AML-193 (cell line): ENCODE measurements around the gene CDK12.
A peak's percentile ranks its signal among the peaks of the same experiment; 100 is the strongest.
"Not testable (repeated sequence)": the region's sequence is repeated elsewhere in the genome, so short reads cannot be mapped to it uniquely, and the experiment has no call there.

Experiments
- DNase-seq, 2 experiments: peaks; one replicate each; lab custom pipeline; 2025; lab: John Stamatoyannopoulos, UW

CDK12 gene

DNA sequence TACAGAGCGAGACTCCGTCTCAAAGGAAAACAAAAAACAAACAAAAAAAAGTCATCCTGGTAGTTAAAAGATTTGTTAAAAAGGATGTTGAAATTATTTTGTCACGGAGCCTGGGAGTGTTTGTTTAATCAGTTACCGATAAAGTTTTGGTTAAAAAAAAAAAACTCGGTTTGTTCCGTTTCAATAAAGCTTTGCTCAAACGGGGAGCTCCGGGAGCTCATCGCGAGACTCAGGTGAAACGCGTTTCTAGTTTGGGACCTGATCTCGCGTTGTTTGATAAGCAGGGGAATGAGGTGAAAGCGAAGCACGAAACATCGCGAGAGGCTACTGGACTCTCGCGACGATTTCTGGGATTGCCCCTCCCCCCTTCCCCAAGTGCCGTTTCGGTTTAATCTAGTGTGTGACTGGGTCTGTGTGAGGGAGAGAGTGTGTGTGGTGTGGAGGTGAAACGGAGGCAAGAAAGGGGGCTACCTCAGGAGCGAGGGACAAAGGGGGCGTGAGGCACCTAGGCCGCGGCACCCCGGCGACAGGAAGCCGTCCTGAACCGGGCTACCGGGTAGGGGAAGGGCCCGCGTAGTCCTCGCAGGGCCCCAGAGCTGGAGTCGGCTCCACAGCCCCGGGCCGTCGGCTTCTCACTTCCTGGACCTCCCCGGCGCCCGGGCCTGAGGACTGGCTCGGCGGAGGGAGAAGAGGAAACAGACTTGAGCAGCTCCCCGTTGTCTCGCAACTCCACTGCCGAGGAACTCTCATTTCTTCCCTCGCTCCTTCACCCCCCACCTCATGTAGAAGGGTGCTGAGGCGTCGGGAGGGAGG lies at the start of gene CDK12:
Gene CDK12, plus strand, starts transcription at position 374 of the 813 bp plus-strand sequence. CDS start 586 bp downstream, outside the sequence.
- peak; percentile 99 to 100 for DNase-seq

DNA sequence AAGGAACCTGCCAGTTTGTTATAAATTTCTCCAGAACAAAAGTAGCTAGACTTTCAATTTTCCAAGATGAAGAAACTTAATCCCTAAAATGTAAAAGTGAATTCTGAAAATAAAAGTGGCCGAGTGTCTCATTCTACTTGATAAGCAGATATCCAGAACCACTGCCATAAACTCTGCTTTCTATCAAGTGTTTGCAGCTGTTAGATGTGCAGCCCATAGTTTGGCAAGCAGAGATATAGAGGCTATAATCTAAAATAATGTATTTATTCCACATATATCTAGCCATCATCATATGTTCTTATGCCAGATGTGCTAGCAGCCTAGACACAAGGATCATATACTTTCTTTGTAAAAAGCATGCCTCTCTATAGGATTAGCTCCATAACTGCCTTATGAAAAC lies 45.1 kb upstream of the CDK12 start:
- DNase-seq, result no peak

DNA sequence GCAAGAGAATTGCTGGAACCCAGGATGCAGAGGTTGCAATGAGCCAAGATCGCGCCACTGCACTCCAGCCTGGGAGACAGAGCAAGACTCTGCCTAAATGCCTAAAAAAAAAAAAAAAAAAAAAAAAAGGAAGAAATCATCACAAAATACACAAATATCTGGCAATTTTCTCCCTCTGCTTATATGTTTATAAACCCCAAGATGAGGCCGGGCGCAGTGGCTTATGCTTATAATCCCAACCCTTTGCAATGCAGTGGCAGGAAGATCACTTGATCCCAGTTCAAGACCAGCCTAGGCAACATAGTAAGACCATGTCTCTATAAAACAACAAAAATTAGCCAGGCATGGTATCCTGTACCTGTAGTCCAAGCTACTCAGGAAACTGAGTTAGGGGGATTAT lies 31.7 kb upstream of the CDK12 start:
- no peak for DNase-seq

DNA sequence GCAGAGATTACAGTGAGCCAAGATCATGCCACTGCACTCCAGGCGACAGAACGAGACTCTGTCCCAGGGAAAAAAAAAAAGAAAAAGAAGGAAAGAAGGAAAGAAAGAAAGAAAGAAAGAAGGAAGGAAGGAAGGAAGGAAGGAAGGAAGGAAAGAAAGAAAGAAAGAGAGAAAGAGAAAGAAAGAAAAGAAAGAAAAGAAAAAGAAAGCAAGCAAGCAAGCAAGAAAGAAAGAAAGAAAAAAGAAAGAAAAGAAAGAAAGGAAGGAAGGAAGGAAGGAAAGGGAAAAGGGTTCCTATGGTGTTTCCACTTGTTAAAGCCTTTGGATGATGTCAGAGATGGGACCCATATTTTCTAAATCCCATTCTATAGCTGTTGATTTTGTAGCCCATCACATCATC lies 21.4 kb upstream of the CDK12 start:
- not testable (repeated sequence) for DNase-seq

DNA sequence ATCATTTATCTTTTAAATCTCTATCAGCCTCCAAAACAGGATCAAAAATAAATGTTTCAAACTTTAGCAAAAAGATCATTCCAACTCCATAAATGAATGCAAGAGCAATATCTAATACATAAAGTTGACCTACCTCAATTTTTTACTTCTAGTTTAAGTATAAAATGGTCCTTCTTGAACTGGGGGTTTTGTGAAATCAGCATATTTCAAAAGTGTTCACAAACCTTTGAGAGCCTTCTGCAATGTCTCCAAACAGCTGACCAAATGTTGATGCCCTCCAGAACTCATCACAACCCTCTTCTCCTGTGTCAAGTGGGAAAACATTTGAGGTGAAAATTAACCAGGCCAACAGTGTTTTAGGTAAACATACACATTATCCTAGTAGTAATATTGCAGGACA lies 18.0 kb upstream of the CDK12 start:
- no peak for DNase-seq

DNA sequence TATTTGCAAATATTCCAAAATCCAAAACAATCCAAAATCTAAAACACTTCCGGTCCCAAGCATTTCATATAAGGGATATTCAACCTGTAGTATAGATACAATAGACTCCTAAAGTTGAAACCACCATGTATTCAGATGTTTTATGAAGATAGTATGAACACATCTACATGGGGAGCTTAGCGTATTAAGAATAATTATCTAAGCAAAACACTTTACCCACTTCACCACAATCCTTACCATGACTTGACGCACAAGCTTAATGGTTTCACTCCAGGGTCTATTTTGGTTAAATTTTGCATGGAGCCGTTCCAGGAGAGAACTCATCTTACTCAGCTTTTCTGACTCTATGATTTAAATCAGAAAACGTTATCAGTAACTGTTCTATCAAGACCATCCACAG lies 13.7 kb upstream of the CDK12 start:
- no peak for DNase-seq

DNA sequence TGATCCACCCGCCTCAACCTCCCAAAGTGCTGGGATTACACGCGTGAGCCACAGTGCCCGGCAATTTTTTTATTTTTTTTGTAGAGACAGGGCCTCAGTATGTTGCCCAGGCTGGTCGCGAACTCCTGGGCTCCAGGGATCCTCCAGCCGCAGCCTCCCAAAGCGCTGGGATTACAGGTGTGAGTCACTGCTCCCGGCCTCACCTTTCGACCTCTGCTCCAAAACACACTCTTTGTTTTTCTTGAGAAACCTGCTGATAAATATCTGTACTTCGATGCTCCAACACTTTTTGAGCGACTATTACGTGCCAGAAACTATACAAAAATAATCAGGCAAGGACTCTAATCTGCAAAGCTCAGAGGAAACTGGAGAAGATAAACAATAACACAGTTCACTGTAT lies 11.2 kb upstream of the CDK12 start:
- no peak for DNase-seq

DNA sequence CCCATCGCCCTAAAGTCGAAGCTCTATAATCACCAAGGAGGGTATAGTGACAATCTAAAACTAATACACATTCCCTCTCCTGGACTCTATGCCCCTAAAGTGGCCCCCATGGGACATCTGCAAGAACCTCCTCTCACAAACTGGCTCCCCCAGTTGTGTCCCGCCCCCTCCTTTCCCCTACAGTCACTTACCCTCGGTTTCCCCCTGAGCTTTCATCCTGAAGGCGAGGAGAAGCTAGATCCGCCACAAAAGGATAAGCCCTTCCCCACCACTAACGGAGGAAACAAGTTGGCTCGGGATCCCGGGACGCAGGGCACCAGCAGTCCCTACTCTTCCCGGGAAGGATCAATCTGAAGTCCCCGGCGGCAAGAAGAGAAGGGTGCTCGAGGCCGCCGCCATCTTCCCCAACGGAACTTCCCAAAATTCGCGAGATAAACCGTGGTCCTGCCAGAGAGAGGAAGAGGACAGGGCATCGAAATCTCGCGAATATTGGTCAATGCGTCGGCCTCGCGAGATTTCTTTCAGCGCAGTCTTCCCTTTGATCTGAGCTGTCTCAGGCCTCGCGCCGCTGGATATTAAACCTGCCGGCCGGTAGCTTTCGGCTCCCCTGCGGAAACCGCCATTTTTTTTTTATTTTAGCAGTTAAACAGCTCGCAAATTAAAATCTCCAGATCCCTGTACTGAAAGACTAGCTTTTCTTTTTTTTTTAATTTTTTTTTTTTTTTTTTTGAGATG lies 10.3 kb upstream of the CDK12 start, which contains the start of gene MED1:
Gene MED1, minus strand, starts transcription at position 417 of the 735 bp plus-strand sequence. Its CDS starts 201 bp downstream, at position 216.
- DNase-seq, result peak; percentile 99 to 100

DNA sequence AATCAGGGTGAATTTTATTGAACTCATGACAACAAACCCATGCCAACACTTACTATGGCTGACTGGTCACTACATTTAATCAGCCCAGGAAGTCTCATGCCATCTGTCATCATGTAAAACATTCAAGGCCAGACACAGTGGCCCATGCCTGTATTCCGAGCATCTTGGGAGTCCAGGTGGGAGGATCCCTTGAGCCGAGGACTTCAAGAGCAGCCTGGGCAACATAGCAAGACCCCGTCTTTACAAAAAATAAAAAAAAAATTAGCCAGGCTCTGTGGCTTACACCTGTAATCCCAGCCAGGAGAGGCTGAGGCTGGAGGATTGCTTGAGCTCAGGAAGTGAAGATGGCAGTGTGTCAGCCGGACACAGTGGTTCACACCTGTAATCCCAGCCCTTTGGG lies 5.4 kb upstream of the CDK12 start:
- DNase-seq, result no peak

DNA sequence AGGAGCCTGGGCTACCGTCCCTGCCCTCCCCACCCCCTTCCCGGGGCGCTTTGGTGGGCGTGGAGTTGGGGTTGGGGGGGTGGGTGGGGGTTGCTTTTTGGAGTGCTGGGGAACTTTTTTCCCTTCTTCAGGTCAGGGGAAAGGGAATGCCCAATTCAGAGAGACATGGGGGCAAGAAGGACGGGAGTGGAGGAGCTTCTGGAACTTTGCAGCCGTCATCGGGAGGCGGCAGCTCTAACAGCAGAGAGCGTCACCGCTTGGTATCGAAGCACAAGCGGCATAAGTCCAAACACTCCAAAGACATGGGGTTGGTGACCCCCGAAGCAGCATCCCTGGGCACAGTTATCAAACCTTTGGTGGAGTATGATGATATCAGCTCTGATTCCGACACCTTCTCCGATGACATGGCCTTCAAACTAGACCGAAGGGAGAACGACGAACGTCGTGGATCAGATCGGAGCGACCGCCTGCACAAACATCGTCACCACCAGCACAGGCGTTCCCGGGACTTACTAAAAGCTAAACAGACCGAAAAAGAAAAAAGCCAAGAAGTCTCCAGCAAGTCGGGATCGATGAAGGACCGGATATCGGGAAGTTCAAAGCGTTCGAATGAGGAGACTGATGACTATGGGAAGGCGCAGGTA lies 762 bp downstream of the CDK12 start:
- DNase-seq, result peak in 1 of 2 experiments; percentile 42

DNA sequence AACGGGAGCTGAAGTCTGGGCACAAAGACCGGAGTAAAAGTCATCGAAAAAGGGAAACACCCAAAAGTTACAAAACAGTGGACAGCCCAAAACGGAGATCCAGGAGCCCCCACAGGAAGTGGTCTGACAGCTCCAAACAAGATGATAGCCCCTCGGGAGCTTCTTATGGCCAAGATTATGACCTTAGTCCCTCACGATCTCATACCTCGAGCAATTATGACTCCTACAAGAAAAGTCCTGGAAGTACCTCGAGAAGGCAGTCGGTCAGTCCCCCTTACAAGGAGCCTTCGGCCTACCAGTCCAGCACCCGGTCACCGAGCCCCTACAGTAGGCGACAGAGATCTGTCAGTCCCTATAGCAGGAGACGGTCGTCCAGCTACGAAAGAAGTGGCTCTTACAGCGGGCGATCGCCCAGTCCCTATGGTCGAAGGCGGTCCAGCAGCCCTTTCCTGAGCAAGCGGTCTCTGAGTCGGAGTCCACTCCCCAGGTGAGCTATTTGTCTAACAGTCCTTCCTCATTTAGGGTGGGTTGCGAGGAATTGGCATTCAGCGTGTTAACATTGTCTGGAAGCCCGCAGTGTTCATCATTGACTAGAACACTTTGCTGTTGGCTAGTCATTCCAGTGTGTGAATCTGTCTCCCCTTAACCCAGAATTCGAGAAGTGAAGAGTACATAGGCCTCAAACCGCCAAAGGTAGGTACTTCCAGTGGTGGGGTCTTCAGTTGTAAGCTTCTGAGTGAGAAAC lies 1.5 kb downstream of the CDK12 start:
- DNase-seq, result peak; percentile 21 to 34

DNA sequence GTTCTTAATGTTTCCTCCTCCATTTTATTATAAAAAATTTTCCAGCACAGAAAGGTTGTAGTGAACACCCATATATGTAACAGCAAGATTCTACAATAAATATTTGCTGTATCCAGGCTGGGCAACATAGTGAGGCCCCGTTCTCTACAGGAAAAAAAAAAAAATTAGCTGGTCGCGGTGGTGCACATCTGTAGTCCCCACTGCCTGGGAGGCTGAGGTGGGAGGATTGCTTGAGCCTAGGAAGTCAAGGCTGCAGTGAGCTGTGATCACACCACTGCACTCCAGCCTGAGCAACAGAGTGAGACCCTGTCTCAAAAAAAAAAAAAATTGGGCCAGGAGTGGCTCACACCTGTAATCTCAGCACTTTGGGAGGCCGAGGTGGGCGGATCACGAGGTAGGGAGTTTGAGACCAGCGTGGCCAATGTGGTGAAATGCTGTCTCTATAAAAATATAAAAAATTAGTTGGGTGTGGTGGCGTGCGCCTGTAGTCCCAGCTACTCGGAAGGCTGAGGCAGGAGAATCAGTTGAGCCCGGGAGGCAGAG lies 3.4 kb downstream of the CDK12 start:
- not testable (repeated sequence) for DNase-seq

DNA sequence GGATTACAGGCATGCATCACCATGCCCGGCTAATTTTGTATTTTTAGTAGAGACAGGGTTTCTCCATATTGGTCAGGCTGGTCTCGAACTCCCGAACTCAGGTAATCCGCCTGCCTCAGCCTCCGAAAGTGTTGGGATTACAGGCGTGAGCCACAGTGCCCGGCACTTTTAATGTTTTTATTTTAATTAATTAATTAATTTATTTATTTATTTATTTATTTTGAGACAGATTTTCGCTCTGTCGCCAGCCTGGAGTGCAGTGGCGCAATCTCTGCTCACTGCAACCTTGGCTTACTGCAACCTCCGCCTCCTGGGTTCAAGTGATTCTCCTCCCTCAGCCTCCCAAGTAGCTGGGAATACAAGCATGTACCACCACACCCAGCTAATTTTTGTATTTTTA lies 7.3 kb downstream of the CDK12 start:
- not testable (repeated sequence) for DNase-seq

DNA sequence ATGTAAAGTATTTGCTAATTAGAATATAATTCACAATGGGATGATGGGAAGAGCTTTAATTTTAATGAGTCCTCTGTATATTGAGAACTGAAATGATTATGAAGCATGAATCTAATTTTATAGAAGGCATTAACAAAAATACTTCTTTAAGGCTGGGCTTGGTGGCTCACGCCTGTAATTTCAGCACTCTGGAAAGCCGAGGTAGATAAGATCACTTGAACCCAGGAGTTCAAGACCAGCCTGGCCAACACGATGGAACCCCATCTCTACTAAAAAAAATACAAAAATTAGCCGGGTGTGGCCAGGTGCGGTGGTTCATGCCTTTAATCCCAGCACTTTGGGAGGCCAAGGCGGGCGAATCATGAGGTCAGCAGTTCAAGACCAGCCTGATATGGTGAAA lies 12.0 kb downstream of the CDK12 start:
- DNase-seq, result no peak

DNA sequence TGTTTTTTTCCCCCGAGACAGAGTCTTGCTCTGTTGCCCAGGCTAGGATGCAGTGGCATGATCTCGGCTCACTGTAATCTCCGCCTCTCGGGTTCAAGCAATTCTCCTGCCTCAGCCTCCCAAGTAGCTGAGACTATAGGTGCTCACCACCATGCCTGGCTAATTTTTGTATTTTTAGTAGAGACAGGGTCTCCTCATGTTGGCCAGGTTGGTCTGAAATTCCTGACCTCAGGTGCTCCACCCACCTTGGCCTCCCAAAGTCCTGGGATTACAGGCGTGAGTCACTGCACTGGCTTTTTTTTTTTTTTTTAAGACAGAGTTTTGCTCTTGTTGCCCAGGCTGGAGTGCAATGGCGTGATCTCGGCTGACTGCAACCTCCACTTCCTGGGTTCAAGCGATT lies 18.3 kb downstream of the CDK12 start:
- DNase-seq, result not testable (repeated sequence)

DNA sequence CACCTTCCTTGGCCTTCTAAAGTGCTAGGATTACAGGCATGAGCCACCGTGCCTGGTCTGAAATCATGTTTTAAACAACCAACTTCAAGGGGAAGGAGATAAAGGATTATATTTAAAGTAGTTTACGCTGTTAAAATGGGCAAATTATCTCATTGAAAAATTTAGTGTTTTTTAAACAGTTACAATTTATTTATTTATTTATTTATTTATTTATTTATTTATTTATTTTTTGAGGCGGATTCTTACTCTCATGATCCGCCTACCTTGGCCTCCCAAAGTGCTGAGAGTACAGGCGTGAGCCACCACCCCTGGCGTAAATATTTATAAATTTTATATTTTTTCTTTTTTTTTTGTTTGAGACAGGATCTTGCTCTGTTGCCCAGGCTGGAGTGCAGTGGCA lies 22.2 kb downstream of the CDK12 start:
- no peak for DNase-seq

DNA sequence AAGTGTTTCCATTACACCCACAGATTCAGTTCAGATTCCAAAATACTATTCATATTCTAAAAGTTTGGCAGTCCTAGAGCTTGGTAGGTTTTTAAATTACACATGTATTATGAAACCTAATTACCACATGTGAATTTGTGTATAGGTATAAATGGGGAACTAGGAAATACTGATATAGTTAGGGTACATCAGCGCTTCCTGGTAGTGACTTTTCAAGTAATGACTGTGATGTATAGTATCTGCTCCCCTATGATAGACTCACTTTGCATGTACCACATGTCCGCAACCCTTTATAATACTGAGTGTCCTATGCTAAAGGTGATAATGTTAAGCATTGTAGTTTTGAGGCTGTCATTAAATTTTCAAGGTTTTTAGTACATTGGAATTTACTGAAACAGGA lies 22.9 kb downstream of the CDK12 start:
- DNase-seq, result peak; percentile 32

DNA sequence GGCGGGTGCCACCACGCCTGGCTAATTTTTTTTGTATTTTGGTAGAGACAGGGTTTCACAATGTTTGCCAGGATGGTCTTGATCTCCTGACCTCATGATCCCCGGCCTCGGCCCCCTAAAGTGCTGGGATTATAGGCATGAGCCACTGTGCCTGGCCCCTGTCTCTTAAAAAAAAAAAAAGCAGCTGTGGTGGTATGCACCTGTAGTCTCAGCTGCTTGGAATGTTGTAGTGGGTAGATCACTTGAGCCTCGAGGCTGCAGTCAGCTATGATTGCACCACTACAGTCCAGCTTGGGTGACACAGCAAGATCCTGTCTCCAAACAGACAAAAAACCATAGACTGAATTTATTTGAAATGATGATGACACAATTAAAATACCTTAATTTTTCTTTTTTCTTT lies 24.3 kb downstream of the CDK12 start:
- peak; percentile 29 to 32 for DNase-seq

DNA sequence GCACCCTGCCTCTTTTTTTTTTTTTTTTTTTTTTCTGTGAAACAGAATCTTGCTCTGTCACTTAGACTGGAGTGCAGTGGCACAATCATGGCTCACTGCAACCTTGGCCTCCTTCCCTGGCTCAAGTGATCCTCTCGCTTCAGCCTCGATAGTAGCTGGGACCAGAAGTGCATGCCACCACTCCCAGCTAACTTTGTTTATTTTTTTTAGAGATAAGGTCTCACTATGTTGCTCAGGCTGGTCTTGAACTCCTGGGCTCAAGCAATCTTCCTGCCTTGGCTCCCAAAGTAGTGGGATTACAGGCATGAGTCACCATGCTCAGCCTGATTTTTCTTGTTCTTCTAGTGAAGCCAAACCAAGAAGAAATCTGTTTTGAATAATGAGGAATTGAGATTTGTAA lies 25.0 kb downstream of the CDK12 start:
- DNase-seq, result no peak

DNA sequence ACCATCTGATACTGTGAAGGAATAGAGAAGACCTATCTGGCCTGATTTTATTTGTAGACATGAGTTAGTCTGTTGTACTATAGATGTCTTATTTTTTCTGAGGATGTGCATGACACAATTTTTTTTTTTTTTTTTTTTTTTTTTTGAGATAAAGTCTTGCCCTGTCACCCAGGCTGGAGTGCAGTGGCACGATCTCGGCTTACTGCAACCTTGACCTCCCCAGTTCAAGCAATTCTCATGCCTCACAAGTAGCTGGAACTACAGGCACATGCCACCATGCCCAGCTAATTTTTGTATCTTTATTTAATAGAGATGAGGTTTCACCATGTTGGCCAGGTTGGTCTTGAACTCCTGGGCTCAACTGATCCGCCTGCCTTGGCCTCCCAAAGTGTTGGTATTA lies 26.2 kb downstream of the CDK12 start:
- DNase-seq, result not testable (repeated sequence)

DNA sequence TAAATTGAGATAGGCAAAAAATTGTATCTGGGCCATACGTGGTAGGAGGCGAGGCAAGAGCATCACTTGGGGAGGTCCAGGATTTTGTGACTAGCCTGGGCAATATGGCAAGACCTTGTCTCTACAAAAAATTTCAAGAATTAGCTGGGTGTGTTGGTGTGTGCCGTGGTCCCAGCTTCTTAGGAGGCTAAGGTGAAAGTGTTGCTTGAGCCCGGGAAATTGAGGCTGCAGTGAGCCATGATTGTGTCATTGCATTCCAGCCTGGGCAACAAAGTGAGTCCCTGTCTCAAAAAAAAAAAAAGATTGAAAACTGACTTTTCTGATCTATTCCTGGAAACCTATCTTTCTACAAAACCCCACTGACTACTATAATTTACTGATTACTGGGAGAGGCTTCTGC lies 26.7 kb downstream of the CDK12 start:
- no peak for DNase-seq

DNA sequence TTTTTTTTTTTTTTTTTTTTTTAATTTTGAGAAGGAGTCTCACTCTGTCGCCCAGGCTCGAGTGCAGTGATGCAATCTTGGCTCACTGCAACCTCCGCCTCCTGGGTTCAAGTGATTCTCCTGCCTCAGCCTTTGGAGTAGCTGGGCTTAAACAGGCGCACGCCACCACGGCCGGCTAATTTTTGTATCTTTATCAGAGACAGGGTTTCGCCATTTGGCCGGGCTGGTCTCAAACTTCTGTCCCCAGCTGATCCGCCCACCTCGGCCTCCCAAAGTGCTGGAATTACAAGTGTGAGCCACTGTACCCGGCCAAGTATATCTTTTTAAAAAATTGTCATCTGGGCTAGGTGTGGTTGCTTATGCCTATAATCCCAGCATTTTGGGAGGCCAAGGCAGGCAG lies 35.6 kb downstream of the CDK12 start:
- DNase-seq, result not testable (repeated sequence)
